HG03108 (cell line): ENCODE data around the gene GRID2IP.
A peak's percentile ranks its signal among the peaks of the same experiment; 100 is the strongest.
"Not testable (repeated sequence)": the region's sequence is repeated elsewhere in the genome, so short reads cannot be mapped to it uniquely, and the experiment has no call there.

Source experiments
- ATAC-seq: cut with Tn5 transposase; IDR thresholded peaks from one replicate; pipeline ENCODE4 v1.9.1; 2021; ENCODE audit warnings: moderate library complexity; ENCODE audit not compliant: unreplicated experiment

GRID2IP gene

GRCh38 chr7:6551016-6551511 lies at the start of gene GRID2IP:
GRID2IP (minus strand) TSS chr7:6551461; CDS start chr7:6551436, 25 bp downstream.
- no peak for ATAC-seq

- ATAC-seq = no peak
Observed at GRCh38 chr7:6600093-6600492, 48.8 kb upstream of the GRID2IP start.

DNA sequence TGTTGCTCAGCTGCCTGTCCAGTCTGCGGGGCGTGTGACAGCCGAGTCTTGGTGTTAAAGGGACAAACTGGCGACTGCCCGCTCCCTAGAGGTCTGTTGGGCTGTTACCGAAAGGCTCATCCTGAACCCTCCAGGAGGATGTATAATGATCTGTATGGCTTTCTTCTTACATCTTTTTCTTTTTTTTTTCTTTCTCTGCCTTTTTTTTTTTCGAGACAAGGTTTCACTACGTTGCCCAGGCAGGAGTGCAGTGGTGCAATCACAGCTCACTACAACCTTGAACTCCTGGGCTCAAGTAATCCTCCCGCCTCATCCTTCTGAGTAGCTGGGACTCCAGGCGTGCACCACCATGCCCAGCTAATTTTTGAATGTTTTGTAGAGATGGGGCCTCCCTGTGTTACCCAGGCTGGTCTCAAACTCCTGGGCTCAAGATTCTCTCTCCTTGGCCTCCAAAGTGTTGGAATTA lies 39.4 kb upstream of the GRID2IP start:
- ATAC-seq = peak; percentile 7

DNA sequence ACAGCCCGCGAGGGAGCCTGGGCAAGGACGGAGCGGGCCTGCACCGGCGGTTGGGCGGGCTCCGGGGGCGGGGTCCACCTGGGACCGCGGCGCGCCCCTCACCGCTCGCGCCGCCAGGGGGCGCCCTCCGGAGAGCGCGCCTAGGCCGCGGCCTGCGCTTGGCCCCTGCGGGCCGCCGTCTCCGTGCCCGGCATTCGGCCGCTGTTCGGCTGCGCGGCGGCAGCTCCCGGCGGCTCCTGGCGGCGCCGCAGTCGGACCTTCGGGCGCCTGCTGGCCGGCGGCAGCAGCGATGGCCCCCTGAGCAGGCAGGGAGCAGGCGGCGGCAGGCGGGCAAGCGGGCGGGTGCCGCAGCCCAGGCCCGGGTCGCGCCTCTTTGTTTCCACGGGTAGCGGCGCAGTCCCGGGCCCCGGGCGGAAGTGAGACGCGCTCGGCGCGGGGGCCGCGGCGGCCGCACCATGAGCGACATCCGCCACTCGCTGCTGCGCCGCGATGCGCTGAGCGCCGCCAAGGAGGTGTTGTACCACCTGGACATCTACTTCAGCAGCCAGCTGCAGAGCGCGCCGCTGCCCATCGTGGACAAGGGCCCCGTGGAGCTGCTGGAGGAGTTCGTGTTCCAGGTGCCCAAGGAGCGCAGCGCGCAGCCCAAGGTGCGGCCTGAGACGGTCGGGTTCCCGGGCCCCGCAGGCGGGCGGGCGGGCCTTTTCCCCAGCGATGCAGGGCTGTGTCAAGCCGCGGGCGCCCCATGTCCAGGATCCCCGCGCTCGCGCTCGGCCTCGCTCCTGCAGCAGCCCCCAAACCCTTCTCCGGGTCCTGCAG lies 38.8 kb upstream of the GRID2IP start, which contains the start of gene INTS15:
Gene INTS15 (plus strand): TSS at position 193 of the 816 bp plus-strand sequence. CDS start 263 bp downstream, at position 456.
- ATAC-seq = peak; percentile 80

DNA sequence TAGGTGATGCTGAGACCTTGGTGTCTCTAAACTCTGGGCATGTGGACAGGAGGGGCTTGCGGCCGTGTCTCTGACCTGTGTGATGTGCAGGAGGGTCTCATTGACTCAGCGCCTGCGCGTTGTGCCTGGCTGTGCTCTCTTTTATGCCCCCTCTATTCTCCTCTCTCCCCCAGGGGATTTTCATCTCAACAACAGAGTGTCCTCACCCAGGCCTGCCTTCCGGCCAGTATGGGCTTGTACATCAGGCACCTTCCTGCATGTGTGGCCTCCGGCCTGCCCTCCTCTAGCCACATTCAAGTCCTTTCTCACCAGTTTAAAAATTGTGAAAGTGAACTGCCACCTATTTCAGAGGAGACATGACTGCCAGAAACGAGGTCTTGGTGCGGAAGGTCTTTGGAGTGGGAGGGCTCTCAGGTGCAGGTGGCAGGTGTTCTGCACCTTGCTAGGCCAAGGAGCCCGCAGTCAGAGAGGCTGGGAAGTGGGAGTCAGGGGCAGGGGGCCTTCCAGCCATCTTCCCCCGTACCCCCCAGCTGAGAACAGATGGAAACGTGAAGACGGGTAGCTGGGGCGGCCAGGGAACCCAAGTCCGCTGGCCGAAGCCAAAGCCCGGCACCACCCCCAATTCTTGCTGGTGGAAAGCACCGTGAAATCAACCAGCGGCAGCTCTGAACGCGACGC lies 38.0 kb upstream of the GRID2IP start:
- ATAC-seq = no peak

GRCh38 chr7:6588566-6588965 lies 37.3 kb upstream of the GRID2IP start:
- no peak for ATAC-seq

DNA sequence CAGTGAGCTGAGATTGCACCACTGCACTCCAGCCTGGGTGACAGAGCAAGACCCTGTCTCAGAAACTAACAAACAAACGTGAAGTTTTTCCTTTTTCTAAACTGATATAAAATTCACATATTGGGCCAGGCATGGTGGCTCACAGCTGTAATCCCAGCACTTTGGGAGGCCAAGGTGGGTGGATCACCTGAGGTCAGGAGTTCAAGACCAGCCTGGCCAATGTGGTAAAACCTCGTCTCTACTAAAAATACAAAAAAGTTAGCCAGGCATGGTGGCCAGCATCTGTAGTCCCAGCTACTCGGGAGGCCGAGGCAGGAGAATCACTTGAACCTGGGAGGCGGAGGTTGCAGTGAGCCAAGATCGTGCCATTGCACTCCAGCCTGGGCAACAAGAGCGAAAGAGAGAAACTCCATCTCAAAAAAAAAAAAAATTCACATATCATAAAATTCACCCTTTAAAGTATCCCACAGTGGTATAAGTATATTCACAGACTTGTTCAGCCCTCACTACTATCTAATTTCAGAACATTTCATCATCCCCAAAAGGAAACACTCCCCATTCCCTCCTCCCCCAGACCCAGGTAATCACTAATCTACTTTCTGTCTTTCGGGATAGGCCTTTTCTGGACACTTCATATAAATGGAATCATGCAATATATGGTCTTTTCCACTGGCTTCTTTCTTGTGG lies 34.6 kb upstream of the GRID2IP start:
- not testable (repeated sequence) for ATAC-seq

DNA sequence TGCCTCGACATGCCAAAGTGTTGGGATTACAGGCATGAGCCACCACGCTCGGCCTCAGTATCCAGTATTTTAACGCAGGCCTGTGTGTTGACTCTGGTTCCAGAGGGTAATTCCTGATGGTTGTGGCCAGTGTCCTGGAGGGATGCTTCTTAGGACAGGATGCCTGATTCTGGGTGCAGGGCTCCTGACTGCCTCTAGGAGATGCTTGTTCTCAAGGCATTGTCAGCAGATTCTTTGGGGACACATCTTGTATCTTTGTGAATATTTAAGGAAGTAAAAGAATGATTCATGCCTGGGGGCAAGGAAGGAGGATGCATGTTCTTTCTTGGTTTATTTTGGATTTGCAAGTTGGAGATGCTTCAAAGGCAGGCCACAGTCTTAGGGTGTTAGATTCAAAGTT lies 28.2 kb upstream of the GRID2IP start:
- no peak for ATAC-seq

DNA sequence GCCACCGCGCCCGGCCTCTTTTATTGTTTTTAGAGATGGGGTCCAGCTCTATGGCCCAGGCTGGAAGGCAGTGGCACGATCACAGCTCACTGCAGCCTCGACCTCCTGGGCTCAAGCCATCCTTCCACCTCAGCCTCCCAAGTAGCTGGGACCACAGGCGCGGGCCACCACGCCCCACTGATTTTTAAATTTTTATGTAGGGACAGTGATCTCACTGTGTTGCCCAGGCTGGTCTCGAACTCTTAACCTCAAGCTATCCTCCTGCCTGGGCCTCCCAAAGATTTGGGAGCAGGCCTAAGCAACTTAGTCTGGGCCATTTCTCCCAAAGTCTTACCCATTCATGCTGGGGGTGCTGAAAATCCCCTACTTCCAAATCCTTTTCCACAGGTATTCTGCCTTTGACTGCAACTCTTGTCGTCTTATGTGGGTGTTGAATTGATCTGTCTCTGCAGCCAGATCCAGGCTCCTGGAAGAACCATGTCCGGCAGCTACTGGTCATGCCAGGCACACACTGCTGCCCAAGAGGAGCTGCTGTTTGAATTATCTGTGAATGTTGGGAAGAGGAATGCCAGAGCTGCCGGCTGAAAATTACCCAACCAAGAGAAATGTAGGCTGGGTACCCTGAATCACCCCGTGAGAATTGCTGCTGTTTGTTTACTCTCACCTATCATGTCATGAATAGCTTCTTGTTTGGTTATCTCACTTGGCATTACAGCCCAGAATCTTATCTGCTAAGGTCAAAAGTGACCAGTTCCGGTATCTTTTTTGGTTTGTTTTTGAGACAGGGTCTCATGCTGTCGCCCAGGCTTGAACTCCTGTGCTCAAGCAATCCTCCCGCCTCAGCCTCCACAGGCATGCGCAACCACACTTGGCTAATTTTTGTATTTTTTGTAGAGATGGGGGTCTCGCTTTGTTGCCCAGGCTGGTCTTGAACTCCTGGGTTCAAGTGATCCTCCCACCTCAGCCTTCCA lies 27.1 kb upstream of the GRID2IP start:
- ATAC-seq = no peak

GRCh38 chr7:6577369-6578113 lies 26.3 kb upstream of the GRID2IP start, which contains the start of gene ZDHHC4:
ZDHHC4 (plus strand) TSS chr7:6577454; CDS start chr7:6580562, 3,108 bp downstream.
- peak; percentile 95 for ATAC-seq

- not testable (repeated sequence) for ATAC-seq
Observed at GRCh38 chr7:6576867-6577368, 25.7 kb upstream of the GRID2IP start.

DNA sequence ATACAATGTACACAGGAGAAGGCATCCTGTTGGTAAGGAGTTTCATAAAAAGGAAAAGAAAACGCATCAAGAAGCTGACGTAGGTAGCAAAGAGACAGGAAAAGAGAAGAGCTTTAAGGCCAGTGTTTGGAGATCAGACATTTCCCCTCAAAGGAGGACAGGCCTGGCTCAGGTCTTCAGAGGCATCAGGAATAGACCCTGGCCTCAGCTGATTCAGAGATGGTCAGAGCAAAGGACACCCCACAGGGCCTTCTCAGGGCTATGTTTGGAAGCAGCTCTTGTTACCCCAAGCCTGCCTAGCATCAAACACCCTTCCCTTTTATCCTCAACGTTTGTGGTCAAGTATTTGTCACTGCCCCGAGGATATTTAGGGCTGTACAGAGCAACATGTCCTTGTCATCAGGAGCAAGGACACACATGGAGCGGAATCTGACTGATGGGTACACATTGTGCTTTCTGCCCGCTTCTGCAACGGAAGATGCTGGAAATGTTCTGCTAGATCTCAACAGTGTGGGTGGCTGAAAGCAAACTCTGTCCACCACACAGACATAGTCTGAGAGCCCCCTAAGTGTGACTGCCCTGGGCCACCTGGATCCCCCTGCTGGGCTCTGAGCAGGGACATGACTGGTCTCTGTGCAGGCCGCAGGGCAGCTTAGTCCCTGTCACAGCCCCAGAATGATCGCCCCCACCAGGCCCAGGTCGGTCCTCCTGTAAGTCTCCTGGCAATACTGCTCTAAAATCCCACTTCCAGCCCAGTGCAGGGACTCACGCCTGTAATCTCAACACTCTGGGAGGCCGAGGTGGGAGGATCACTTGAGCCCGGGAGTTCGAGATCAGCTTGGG lies 25.0 kb upstream of the GRID2IP start:
- ATAC-seq = no peak

DNA sequence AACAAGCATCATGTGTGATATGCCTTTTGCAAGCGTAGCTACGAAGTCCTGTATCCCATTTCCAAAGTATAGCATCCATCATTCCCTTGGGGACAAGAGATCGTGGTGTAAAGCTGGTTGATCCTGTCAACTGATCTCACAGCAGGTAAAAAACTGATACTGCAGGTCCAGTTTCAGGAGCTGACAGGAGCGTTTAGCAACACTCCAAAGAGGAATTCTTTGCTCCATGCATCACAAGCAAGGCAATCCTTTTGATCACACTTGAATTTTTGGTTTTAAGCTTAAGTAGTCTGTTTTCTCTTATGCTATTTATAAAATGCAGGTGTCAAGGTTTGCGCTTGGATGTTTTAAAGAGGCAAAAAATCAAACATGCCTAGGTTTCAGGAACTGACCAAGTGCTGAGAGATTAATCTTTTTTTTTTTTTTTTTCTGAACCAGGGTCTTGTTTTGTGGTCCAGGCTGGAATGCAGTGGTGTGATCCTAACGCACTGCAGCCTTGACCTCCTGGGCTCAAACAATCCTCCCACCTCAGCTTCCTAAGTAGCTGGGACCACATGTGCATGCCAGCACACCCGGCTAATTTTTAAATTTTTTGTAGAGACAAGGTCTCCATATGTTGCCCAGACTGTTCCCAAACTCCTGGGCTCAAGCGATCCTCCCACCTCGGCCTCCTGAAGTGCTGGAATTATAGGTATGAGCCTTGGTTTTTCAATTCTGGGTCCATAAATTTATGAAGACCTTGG lies 24.2 kb upstream of the GRID2IP start:
- ATAC-seq = no peak

- ATAC-seq = no peak
Observed at GRCh38 chr7:6571160-6571779, 20.0 kb upstream of the GRID2IP start.

DNA sequence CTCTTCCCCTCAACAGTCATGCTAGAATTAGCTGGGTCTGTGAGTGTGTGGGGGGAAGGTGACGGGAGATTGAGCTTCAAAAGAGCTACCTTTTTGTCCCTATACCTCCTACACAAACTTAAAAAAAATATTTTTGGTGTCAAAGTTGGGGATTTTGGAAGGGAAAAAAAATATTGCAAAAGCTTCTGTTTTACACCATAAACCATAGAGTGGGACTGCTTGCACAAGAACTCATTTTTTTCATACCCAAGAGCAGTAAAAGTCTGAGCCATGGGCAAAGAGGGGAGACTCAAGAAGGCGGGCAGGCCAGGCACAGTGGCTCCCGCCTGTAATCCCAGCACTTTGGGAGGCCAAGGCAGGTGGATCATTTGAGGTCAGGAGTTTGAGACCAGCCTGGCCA lies 16.6 kb upstream of the GRID2IP start:
- ATAC-seq = no peak

DNA sequence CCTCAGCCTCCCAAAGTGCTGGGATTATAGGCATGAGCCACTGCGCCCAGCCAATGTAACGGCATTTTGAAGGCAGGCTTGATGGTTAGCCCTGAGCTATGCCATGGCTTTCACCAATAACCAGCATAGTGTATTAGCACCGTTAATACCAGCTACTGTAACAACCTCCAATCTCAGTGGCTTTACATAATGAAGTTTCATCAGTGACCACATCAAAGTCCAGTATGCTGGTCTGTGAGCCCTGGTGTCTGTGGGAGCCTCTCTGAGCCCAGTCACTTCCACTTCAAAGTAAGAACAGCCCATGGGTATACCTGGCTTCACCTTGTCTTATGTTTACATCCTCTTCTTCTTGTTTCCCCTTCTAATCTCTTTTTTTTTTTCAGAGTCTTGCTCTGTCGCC lies 14.4 kb upstream of the GRID2IP start:
- no peak for ATAC-seq
